TTC549 (cell line): ENCODE measurements around the gene CC2D2A.
"Not testable (repeated sequence)": the region's sequence is repeated elsewhere in the genome, so short reads cannot be mapped to it uniquely, and the experiment has no call there.

Source experiments
- FAIRE-seq: peaks from 2 replicates; lab custom pipeline; 2012; peaks lifted over from hg19 to GRCh38; lab: Jason Lieb, UNC

Gene CC2D2A

DNA sequence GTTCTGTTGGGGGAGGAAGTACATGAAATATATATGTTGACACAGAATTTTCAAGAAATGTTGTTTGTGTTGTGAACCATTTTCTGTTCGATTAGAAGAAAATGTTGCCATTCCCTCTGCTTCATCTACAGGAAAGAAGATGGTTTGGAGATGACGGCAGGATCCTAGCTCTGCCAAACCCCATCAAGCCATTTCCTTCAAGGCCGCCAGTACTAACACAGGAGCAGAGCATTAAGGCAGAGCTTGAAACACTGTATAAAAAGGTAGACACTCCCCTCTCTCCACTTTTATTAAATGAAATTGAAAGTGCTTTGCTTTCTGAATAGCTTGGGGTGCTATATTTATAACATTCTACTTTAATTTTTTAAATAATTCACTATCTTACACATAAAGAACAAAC lies 46.8 kb downstream of the CC2D2A start:
- no peak for FAIRE-seq

DNA sequence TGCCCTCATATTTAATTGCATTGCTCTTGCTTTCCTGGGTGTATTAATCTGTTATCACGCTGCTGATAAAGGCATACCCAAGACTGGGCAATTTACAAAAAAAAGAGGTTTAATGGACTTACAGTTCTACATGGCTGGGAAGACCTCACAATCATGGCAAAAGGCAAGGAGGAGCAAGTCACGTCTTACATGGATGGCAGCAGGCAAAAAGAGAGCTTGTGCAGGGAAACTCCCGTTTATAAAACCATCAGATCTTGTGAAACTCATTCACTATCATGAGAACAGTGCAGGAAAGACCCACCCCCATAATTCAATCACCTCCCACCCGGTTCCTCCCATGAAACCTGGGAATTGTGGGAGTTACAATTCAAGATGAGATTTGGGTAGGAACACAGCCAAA lies 48.0 kb downstream of the CC2D2A start:
- FAIRE-seq: not testable (repeated sequence)

DNA sequence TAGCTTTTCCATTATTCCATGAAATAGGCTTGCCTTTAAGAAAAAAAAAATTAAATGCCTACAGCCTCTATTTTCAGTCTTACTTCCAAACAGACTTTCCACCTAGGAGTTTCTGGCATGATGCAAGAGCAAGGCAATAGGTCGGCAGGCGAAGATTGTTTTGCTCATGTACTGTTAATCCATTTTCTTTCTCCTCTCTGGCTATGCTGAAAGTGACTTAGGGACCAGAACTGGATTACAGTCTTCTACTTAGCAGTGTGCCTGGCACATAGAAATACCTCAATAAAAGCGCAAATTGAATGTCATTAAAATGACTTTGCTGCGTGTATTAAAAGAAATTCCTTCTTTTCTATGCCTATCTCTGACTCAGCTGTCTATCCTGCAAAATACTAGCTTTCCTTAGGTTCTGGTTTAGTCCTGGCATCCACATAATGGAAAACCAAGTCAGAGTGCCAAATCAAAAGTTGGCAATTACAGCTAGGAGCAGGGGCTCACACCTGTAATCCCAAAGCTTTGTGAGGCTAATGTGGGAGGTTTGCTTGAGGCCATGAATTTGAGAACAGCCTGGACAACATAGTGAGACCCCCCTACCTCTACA lies 51.9 kb downstream of the CC2D2A start:
- no peak for FAIRE-seq

DNA sequence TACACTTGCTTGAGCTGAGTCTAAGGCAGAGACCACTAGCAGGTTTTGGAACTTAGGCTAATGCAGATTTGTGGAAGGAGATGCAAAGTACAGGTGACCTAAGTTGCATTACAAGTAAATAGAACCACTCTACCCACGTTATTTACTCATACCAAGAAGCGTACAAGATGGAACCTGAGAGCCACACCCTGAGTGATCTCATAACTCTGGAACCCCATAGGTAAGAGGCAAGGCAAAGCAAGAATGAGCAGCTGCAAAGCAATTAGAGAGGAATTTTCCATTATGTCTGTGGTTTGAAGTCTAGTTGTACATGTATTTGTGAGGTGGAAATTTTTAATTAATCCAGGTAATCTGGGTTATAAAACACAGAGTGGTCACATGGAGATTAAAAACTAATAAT lies 55.4 kb downstream of the CC2D2A start:
- FAIRE-seq: no peak

DNA sequence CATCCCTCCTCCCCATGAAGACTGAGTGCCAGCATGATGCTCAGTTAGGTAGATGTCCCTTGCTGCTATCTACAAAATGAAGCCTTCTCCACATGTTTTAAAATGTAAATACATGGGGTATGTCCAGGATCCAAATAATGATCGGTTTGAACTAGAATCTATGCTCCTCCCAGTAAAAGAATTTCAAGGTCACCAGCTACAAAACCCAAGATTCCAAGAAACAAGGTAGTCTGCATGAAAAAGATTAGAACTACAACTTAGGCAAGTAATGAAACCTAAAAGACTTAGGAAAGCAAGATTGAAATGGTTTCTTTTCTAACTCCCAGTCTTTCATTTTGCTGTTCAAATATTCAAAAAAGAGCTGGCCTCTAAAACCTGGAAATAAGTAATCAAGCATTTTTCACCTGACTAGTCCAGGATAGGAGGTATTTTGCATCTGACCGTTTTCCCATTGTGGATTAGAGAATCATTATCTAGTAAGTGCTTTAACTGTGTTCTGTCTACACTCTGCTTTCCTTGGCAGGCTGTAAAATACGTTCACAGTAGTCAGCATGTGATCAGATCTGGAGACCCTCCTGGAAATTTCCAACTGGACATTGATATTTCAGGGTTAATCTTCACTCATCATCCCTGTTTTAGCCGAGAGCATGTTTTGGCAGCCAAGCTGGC lies 57.4 kb downstream of the CC2D2A start:
- no peak for FAIRE-seq

DNA sequence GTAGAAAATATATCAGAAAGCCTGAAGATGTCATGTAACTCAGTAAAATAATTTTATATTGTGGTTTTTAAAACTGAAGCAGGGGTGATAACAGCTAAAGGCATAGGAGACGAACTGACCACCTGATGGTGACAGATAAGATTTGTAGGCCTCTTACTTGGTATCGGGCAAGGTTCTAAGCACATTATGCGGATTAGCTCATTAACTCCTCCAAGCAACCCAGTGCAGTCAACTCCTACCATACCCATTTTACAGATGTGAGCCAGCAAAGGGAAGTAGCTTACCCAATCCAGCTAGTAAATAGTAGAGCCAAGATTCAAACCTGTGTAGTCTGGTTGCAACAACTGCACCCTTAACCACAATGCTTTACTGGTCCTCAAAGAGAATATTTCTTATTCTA lies 62.1 kb downstream of the CC2D2A start:
- FAIRE-seq: no peak

DNA sequence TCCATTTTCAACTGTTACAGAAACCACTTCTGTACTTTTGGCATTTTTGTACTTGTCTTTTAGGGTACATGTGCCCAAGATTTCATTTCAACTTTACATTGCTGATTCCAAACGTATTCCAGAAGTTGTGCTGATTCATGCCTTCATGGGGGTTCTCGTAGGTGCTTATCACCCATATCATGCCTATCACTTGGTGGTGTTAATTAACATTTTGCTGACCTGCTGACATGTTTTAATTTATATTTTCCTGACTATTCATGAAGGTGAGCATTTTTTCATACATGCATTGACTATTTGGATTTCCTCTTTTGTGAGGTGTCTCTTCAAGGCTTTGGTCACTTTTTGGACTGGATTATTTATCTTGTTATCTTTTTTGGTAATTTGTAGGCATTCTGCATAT lies 64.1 kb downstream of the CC2D2A start:
- no peak for FAIRE-seq

DNA sequence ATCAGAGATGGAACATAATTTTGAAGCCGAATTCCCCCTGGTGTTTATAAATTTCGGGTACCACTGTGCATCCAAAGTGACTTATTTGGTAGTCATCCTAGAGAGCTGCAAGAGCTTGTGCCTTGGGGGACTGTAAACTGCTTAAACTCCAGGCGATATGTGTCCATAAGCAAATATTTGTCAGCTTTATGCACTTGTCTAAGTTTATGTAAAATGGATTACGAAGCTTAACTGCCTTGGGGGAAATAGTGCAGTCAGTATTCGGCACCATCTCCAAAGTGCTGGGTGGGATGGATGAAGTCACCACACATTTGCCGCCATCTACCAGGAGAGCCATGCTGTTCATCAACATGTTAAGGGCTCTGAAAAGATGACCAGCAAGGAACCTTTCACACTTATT lies 65.9 kb downstream of the CC2D2A start:
- no peak for FAIRE-seq

DNA sequence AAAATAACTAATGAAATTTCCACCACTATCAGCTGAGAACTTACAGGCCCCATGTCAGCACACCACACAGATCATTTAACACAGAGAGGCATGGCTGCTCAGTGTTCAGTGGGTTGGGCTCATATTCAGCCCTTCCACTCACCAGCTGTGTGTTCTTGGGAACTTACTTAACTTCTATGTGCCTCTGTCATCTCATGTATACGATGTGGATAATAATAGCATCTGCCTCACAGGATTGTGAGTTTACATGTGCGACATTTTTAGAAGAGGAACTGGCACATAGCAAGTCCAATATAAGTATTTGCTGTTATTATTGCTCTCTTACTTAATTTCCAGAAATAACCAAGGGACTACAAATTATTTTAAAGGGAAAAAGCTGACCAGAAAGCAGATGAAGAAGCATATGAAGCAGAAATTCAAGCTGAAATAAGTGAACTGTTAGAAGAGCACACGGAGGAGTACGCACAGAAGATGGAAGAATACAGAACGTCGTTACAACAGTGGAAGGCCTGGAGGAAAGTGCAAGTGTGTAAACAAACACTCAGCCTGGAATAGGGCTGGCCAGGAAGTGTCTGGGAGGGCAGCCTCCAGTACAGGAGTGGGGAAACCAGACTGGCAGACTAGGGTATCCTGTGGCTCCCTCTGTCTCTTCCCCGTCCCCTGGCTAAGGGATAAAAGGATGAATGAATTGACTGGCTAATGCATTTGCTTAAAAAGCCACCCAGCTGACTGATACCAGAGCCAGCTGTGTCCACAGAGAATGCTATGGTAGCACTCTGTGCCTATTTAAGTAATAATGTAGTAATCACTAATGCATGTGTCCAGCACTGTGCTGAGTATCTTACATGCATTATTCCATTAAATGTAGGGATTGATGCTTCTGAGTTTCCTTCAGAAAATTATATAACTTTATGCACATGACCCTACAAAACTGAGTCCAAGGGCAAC lies 67.1 kb downstream of the CC2D2A start:
- no peak for FAIRE-seq

DNA sequence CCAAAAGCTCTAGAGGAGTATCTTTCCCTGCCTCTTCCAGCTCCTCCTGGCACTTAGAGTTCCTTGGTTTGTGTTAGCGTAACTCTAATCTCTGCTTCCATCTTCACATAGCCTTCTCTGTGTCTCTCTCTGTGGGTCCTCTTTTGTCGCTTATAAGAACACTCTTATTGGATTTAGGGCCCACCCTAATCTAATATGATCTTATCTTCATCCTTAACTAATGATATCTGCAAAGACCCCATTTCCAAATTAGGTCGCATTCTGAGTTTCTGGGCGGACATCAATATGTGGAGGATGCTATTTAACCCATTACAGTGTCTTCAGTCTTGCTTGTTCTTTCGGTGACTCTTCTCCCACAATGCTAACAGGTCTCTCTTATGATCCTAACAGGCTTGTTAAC lies 72.3 kb downstream of the CC2D2A start:
- no peak for FAIRE-seq

DNA sequence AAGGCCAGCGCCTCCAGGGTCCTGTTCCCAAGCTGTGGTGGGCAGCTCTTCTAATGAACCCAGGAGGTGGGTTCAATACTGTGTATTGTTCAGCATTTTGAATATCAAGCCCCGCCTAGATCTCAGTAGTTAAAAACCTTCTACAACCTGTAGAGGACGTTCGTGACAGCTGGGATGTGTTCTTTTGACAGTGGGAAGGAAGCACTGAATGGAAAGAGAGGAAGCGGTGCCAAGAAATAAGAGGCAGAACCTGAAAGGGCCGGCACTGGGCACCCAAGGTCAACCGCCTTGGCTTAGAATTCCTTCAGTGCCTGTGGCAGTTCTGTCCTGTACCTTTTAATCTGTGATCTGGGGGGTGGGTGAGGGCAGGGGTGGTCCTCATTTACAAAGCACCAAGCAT lies 73.1 kb downstream of the CC2D2A start:
- FAIRE-seq: no peak

DNA sequence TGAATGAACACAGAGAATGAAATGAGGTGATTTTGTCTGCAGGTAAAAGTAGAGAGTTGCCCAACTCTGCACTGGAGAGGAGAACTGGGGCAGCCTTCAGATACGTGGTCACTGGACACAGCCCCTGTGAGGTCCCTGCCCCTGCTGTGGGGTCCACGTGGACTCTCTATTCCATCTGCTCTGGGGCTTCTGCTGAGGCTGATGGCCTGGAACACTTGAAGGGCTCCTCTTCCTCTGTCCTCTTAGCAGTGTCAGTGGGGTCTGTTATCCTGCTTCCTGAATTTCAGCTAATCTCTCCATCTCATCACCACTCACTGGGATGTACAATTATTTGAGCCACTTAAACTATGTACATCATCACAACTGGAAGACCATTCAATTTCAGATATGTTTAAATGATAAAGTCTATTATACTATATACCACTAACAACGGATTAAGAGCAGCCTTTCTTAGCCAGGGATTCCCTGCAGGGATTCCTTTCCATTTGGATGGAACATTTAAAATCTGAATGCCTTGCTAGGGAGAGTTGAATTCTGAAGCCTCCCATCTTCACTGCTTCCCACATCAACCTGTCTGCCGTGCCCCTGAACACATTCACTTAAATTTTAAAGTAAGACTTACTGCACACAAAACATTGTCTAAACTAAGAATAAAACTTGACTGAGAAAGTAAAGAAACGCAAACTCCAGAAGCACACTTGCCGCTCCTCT lies 74.0 kb downstream of the CC2D2A start:
- no peak for FAIRE-seq

DNA sequence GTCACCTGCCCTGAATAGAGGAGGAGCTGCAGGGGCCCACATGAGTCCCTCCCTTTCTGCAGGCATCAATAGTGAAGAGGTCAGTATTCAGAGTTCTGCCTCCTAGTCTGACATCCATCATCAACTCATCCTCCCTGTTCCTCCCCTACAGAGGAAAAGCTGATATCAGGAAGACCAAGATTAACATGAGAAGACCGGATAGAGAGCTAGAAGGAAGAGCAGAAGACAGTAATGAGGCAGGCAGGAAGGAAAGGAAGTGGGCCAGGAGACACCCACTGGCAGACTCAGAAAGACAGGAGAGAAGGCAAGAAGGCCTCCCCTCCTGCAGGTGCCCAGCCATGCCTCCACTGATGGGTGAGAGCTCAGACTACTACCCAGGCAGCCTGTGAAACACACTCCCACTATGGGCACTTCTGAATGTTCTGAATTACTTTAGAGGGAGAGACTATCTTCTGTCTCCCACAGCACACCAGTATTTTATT lies 74.6 kb downstream of the CC2D2A start:
- no peak for FAIRE-seq

DNA sequence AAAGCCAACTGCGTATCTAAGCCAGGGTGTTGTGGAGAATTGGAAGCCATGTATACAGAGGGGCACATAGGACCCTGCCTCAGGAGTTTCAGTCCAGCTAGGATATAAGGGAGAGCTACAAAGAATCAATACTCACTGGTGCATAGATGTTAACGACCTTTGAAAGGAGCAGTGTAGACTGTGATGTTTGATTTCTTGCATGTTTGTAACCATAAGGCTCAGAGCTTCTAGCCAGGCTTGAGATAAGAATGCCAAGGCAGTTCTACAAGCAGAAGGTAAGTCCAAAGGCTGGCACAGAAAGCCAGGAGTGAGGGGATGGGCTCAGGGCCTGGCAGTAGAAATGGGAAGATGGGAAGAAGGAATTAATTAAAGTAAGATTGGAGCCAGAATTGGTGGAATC lies 75.7 kb downstream of the CC2D2A start:
- no peak for FAIRE-seq

DNA sequence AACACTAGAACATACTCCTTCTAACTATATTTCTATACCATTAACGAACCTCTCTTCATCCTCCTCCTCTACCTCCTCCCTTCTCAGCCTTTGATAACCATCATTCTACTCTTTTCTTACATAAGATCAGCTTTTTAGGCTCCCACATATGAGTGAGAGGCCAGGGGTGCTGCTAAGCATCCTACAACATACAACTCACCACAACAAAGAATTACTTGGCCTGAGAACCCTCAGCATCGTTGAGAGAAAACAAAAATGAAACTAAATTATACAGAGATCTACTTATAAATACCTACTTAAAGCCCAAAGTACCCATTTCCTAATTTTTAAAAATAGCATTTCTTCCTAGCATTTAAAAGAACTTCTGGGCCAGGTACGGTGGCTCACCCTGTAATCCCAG lies 77.7 kb downstream of the CC2D2A start:
- FAIRE-seq: no peak

DNA sequence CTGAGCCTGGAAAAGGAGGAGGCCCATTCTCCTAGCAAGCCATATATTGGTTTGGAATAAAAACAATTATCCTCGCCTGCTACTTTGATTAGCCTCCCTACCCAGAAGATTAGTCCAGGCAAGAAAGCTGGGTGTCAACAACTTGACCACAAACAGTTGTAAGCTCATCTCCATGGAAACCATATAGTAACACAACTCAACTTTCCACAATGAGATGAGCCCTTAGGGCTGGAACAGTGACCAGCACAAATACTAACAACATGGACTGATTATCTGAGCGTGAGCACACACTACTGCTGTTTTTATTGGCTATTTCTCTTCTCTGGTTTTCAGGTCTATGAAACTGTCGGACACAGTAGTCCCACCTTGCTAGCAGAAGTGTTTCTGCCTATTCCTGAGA lies 80.8 kb downstream of the CC2D2A start:
- no peak for FAIRE-seq

DNA sequence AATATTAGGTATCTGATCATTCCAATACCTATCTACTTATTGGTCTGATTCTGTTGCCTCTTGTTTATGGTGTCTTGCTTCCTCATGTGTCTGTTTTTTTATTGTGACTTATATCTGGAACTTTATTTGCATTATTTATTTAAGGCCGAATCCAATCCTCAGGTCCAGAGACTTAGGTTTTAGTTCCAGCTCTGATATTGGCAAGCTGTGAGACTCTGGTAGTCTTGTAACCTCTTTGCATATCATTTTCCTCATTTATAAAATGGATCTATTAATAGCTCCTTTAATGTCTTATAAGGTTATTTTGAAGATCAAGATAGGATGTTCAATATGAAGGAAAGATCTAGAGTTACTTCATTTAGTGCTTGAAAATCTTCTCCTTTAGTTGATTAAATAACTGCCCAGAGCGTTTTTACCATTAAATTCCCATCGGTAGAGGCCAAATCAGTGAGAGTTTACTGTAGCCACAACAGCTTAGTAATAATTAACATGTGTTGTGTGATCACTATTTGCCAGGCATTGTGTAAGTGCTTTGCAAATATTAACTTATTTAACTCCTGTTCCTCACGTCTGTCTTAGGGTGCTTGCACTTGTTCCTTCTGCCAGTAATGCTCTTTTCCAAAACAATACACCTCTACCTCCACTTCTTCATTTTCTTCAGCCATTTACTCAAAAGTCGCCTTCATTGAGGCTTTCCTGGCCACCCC lies 82.2 kb downstream of the CC2D2A start:
- FAIRE-seq: no peak

DNA sequence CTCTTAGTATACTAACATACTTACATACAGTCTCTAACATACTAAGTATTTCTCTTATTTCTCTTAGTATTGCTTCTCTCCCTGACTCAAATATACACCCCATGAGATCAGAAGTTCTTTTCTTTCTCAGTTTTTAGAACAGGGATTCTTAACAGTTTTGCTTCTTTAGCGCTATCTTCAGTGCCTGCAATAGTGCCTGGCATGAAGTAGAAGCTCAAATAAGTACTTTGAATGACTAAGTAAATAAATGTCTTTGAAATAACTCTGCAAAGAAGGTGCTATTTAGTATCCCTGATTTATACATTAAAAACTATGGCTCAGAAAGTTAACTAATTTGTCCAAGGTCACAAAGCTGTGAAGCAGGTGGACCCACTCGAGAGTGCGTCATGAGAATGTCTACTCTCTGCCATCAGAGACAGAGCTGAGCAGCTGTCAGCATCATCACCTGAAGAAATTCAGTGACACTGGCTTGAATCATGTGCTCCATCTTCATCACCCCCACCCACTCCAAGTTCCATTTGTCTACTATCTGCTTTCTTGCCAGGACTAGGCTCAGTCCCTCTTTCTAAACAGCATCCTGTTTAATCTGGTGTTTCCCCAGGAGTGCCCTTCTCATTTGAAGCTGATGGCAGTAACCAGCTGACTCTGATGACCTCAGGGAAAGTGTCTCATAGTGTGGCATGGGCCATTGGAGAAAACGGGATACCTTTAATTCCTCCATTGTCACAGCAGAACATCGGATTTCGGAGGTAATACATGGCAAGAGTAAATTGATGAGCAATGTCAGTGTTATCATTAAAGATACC lies 83.1 kb downstream of the CC2D2A start:
- no peak for FAIRE-seq

DNA sequence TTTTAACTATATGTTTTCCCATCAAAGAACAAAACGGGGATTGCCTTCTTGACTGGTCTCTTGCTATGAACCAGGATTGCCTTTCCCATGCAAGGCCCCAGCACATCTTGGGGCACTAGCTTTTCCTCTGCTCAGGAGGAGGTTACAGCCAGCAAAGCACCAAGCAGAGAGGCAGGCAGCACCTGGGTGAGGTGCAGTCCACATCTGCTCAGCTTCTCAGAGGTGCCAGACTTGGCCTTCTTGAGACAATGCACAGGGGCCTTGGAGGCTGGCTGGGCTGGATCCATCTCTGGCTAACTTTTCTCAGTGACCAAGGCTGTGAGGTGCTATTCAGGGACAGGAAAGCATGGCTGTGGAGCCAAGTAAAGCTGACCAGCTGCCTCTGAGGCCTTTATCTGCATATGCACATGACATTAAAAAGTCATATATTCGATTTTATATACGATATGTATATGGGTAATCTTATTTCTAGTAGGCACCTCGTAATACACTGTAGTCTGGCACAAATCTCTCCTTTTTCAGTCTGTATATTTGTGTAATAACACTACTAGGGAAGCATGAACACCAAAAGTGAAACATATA lies 86.9 kb downstream of the CC2D2A start:
- FAIRE-seq: no peak

DNA sequence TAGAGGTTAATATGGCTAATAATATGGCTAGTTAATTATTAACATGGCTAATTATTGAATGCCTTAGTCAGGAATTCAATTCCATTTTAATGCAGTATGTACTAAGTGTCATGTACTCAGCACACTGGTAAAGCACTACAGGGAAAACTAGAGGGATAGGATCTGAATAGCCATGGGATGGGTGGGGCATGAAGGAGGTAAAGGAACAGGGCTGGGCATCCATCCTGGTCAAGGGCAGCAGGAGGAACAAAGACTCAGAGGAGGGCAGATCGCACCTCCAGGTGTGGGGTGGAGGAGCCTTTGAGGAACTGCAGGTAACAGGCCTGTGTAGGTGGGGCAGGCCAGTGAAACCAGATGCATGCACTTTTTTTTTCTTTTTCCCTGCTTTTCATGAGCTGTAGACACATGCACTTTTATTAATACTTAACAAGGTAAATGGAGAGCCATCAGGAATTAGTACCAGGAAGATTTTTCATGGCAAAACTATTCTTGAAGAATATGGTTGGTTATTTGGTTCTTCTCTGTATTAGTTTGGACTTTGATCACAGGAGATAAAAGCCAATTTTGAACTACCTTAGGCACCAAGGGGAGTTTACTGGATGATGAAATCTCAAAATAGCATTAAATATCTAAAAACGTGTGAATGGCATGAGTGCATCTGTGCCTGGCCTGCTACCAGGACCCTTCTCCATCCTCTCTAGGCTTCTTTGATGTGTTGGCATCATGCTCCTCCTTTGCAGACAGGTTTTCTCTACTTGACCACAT lies 88.3 kb downstream of the CC2D2A start:
- no peak for FAIRE-seq
